Measurements from ENCODE around the gene MCTP1.

MCTP1 gene

DNA sequence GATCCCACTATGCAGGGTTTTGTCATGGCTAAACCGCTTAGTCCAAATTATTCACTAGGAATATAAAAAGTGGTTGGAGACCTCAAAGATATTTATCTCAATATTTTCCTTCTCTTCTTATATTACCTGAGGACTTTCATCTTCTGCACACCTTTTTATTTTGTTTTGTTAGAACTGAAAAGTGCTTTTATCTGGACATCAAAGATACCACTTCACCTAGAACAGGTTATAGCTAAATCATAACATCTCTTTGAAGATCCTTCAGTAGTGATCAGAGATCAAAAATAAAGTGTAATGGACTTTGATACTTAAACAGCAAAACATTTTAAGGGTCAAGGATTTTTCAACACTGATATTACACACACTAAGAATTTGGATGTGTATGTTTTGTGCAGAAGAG is 160.2 kb downstream of the MCTP1 start:
- H3K27ac ChIP-seq = no peak overlapping the region
- no peak for TF ChIP-seq ZFX (IDR thresholded peaks at IDR 0.05; ENCODE audit: borderline replicate concordance)
- TF ChIP-seq, protein P1, sequence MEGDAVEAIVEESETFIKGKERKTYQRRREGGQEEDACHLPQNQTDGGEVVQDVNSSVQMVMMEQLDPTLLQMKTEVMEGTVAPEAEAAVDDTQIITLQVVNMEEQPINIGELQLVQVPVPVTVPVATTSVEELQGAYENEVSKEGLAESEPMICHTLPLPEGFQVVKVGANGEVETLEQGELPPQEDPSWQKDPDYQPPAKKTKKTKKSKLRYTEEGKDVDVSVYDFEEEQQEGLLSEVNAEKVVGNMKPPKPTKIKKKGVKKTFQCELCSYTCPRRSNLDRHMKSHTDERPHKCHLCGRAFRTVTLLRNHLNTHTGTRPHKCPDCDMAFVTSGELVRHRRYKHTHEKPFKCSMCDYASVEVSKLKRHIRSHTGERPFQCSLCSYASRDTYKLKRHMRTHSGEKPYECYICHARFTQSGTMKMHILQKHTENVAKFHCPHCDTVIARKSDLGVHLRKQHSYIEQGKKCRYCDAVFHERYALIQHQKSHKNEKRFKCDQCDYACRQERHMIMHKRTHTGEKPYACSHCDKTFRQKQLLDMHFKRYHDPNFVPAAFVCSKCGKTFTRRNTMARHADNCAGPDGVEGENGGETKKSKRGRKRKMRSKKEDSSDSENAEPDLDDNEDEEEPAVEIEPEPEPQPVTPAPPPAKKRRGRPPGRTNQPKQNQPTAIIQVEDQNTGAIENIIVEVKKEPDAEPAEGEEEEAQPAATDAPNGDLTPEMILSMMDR (IDR thresholded peaks at IDR 0.05) = no peak

DNA sequence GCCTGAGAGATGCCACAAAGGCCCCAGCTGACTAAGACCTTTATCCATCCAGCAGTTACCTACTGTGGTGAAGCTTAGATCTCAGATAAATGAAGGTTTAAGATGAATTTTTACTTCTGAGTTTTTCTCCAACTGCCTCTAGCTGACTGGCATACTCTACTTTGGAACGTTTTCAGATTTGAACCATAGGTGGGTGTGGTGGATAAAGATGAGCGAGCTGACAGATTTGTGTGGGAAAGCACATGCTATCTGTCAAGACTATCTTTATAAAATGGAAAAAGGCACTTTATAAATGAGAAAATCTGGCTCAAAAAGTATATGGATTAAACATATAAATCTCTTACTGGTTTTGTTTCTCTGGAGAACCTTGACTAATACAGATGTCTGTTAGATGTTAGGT is 160.8 kb downstream of the MCTP1 start:
- H3K27ac ChIP-seq = no peak overlapping the region
- TF ChIP-seq, protein P1 (IDR thresholded peaks at IDR 0.05) = no peak
- TF ChIP-seq ZFX (IDR thresholded peaks at IDR 0.05; ENCODE audit: borderline replicate concordance) = no peak

DNA sequence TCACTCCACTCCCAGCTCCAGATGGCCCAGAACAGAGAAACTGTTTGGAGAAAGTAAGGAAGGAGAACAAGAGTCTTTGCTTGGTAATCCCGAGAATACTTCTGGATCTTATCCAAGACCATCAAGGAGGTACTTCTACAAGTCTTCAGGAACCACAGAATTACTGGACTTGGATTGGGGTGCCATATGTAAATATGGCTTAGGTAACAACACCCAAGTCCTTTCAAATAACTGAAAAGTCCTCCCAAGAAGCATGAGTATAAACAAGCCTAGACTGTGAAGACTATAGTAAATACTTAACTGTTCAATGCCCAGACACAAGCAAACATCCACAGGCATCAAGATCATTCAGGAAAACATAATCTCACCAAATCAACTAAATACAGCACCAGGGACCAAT is 170.0 kb downstream of the MCTP1 start:
- H3K27ac ChIP-seq = no peak overlapping the region
- no peak for TF ChIP-seq ZFX (IDR thresholded peaks at IDR 0.05; ENCODE audit: borderline replicate concordance)
- TF ChIP-seq, protein P1 (IDR thresholded peaks at IDR 0.05) = no peak

DNA sequence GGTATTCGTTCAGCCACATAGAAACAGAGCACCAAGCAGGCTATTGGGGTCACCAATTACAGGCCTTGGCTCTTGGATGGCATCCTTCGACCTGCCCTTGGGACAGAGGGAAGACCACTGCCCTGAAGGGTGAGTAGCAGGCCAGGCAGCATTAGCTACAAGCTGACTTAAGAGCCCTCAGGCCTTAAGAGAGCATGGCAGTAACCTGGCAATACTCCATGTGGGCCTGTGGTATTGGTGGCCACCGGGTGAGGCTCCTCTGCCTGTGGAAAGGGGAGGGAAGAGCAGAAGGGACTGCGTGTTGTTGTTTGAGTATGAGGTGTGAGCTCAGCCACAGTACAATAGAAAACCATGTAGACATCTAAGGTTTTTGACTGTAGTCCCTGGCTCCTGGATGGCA is 170.6 kb downstream of the MCTP1 start:
- TF ChIP-seq ZFX (IDR thresholded peaks at IDR 0.05; ENCODE audit: borderline replicate concordance) = no peak
- TF ChIP-seq, protein P1 (IDR thresholded peaks at IDR 0.05) = no peak
- H3K27ac ChIP-seq = no peak overlapping the region

DNA sequence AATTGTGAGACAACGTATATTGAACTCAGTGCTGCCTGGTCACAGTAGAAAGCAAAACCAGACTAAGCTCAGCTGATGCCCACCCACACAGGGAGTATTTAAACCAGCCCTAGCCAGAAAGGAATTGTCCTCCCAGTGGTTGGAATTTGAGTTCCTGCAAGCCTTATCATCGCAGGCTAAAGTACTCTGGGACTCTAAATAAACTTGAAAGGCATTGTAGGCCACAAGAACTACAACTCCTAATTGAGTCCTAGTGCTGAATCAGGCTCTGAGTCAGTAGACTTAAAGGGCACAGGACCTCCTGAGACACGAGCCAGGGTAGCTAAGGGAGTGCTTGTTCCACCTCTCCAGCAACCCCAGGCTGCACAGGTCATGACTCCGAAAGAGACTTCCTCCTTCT is 171.4 kb downstream of the MCTP1 start:
- TF ChIP-seq ZFX (IDR thresholded peaks at IDR 0.05; ENCODE audit: borderline replicate concordance) = no peak
- TF ChIP-seq, protein P1 (IDR thresholded peaks at IDR 0.05) = no peak
- no peak overlapping the region for H3K27ac ChIP-seq

DNA sequence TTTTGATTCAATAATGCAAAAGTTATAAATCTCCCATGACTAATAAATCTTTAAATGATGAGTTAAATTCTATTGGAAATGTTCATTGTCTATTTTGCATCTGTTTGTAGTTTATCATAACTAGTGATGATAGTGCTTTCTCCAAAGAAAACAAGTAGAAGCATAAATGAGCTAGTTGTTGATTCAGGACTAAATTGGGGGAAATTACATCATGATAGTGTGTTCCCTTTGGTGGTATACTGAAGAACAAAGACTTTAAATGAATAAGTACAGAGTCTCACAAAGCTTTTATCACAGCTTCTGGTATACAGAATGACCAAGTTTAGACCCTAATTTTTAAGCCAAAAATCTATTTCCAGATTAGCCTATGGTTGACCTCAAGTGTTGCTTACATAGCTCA is 173.8 kb downstream of the MCTP1 start:
- TF ChIP-seq ZFX (IDR thresholded peaks at IDR 0.05; ENCODE audit: borderline replicate concordance) = no peak
- TF ChIP-seq, protein P1 (IDR thresholded peaks at IDR 0.05) = no peak
- no peak overlapping the region for H3K27ac ChIP-seq

DNA sequence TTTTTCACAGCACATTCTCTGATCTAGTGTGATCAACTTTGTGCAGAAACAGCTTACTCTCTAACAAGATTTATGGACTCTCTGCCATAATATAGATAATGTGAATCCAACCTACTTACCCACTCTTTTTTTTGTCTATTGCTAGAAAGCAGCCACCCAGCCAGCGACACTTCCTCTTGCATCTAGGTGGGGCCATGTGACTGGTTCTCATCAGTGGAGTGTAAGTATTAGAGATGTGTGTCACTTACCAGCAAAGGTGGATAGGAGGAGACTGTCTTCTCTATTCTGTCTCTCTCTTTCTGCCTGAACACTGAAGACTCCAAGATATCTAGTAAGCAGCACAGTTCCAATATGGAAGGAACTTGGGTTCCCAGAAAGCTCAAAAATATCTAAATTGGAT is 174.8 kb downstream of the MCTP1 start:
- no peak for TF ChIP-seq ZFX (IDR thresholded peaks at IDR 0.05; ENCODE audit: borderline replicate concordance)
- TF ChIP-seq, protein P1 (IDR thresholded peaks at IDR 0.05) = no peak
- no peak overlapping the region for H3K27ac ChIP-seq
